Midbrain (tissue), 1 donor: ENCODE results near the gene DNM3.

Experiments used
- DNase-seq: peaks from one replicate; lab custom pipeline; 2025; lab: John Stamatoyannopoulos, UW

DNM3 gene

DNA sequence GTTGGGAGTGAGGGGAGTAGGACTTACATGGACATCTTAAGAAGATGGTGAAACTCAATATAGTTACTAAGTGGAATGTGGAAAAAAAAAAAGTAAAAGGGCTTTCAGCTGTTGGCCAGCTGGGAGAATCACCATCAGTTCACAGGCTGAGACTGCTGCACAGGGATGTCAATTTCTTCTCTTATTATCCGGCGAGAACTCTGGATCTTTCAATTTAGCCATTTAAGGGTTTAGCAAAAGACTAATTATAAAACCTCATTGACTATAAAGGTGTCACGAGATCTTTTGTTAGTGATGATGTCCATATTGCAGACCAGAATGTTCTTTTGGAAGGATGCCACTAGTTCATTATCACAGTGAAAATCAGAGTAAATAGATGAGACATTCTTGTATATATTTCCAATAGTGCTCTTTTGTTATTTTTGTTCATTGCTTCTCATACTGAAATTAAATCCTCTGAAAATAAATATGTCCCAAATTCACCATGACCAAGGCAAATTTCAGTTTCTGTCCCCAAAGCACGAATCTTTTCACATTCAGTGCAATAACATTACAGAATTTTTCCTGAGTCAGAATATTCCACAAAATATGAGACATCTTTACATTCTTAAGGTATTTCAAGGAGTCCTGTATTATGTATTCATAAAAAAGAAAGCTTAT lies 266.1 kb downstream of the DNM3 start:
- DNase-seq: no peak

DNA sequence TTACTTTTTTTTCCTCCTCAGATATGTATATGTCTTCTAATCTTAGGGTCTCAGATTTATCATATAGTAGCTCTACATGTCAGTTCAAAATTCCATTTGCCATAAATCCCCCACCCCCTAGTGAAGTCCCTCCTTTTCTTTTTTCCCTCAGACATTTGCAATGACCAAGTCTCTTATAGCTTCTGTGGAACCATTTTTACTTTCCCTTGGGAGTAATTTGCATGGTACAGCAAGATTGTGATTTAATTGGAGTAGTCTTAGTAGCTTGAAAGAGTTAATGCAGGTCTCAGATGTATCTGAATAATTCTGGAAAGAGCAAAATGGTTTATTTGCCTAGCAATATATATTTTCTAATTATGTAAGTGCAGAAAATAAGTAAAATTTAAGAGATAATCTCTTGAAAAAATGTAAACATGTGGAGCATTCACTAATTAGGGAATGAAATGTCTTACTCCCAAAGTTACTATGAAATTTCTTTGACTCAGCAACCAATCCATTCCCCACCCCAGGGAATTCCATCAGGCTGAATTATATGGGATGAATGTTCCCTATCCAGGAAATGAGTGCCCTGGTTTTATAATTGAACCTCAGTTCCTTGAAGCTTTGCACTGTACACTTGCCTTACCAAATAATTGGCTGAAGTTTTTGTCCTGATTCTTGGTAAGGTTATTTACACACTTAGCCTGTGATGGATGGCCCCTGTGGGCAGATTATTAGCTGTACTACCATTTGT lies 267.0 kb downstream of the DNM3 start:
- DNase-seq: no peak

DNA sequence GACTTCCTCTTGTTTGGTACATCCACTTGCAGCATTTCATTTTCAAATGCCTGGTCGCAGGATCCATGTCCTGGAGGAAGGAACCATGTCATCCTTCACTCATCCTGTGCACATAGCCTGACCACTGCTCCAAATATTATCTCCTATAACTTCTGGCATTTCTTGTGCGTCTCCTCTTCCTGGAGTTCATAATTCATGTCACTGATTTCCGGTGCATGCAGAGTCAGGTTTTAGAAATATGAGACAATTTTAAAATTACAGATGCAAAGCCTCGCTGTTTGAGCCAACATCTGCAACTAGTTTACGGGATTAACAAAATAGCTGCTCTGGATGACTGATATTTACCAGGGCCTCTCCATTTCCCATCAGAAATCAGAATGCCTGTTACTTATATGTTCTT lies 268.1 kb downstream of the DNM3 start:
- DNase-seq: no peak

DNA sequence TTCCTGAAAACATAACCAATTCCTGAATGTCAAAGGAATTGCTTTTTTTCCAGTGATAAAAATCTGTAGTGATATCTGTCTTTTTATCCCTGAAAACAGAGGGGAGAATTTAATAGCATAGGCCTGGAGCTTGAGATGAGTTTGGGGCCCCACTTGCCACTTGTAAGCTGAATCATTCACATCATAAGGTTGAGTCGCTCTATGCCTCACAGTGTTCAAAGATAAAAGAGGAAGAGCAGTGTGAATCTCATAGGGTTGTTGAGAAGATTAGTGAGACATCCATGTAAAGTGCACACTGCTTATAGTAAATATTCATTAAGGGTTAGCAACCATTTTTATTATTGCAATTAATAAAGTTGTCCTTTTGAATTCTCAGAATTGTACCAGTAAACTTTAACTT lies 271.3 kb downstream of the DNM3 start:
- DNase-seq: no peak

GRCh38 chr1:172117800-172118199 lies 276.5 kb downstream of the DNM3 start:
- no peak for DNase-seq

- DNase-seq: no peak
Observed at GRCh38 chr1:172118618-172119017, 277.3 kb downstream of the DNM3 start.

DNA sequence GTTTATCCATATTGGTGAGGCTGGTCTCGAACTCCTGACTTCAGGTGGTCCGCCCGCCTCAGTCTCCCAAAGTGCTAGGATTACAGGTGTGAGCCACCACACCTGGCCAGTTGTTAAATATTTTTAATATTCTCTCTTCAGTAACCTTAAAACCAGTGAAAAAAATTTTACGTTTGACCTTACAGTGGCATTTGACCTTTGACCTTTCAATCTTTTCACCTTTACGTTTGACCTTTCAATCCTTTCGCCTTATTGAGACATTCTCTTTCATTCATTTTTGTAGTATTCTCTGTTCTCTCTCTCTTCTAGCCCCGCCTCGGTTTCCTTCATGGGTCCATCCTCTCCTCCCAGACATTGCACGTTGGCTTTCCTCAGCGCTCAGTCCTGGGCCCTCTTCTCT lies 277.9 kb downstream of the DNM3 start:
- no peak for DNase-seq

- no peak for DNase-seq
Observed at GRCh38 chr1:172120381-172120780, 279.1 kb downstream of the DNM3 start.

DNA sequence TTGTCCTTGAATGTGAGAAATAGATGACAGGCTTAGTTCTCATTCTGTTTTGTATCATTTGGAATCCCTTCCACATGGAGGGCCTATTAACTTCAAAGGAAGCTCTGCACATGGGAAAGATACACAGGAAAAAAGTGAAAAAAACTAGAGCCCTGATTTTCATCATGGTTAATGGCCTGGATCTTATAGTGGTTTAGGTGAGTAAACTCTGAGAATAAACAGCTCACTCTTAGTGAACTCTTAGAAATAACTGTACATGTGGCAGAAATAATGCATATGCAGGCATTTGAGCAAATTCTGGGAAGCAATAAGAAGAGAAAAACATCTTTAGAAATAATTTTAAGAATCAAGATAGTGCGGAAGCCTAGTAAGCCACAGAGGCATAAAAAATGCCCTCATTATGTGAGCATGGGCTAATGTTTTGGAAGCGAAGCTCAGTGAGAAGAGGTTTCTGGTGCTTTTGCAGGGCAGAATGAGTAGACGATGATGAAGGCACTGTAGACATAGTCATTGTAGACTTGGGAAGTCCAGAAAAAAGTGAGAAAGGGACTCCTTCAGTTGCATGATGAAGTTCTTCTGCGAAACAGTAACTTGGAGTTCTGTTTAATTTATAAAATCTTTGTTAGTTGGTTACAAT lies 279.9 kb downstream of the DNM3 start:
- no peak for DNase-seq

DNA sequence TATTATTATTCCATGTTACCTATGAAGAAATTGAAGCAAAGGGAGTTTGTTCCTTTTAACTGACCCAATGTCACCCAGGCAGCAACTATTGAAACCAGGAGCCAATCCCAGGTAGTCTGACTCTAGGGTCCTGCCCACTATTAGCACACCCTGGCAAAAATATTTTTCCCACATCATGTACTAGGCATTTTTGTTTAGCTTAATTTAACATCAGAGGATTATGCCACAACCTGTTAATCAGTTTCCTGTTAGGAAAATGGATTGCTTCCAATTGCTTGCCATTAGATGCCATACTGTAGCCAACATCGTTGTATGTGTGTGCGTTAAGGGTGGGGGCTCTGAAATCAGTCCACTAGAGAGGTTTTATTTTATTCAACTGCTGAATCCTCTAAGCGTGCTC lies 281.1 kb downstream of the DNM3 start:
- no peak for DNase-seq

- DNase-seq: no peak
Observed at GRCh38 chr1:172125250-172125649, 284.0 kb downstream of the DNM3 start.

DNA sequence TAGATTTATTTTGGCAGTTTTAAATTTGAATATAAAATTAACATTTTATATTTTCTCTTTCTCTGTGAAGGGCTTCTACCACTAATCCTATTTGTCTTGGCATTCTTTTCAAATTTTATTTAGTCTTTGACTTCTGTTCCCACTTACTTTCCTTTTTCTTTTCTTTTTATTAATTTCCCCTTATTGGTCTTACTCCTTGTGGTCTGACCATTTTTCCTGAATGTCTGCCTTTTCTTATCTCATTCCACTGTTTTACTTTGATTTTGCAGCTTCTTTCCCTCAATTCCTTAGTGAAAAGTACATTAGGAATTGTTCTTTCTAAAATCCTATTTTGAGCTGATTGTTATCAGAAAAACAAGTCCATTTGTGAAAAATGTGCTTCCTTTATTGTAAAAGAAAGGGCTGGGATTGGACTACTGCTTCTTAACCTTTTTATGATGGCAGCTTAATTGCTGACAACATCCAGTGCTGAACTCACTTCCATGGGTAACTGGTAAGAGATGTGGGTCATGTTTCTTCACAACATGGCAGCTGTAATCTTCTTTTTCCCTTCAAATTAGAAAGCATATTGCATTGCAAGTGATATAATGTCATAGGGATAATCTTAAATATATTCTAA lies 284.6 kb downstream of the DNM3 start:
- DNase-seq: no peak

DNA sequence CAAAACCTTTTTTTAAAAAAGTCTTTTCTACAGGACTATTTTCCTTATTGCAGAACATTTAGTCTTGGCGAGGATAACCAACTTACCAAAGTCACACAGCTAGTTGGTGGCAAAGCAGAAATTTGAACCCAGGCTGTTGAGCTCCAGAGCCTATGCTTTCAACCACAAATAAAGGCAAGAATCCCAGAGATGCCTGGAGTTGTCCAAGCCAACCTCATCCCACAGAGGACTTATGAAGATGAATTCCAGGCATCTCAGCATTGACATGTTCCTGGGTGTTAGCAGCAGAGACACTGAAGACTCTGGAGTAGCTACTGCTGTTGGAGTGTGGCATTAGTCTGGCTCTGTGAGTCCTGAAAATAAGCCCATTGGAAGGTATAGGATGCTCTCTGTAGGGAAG lies 291.5 kb downstream of the DNM3 start:
- no peak for DNase-seq

DNA sequence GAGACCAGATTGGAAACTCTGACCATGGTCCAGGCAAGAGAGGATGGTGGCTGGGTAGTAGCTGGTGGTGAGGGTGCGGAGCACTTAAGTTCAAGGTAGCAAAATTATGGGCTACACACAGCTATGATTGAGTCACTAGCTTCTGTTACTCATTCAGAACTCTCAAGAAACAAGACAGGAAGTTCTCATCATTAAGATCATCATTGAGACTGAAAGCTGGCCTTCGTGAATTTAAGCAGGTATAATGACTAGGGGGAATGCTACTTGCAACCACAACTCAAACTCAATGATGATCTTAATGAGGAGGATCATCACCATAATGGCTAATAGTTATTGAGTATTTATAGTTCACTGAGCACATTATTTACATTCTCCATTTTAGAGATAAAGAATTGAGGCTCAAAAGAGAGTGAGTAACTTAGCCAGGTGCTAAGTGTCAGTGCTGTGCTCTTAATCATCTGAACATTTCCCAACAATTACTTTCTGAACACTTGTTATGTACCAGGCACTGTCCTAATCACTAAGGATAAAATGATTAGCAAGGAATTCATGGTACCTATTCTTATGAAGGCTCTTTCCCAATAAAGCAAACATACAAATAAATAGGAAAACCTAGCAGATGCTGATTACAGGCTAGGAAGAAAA lies 292.9 kb downstream of the DNM3 start:
- no peak for DNase-seq

DNA sequence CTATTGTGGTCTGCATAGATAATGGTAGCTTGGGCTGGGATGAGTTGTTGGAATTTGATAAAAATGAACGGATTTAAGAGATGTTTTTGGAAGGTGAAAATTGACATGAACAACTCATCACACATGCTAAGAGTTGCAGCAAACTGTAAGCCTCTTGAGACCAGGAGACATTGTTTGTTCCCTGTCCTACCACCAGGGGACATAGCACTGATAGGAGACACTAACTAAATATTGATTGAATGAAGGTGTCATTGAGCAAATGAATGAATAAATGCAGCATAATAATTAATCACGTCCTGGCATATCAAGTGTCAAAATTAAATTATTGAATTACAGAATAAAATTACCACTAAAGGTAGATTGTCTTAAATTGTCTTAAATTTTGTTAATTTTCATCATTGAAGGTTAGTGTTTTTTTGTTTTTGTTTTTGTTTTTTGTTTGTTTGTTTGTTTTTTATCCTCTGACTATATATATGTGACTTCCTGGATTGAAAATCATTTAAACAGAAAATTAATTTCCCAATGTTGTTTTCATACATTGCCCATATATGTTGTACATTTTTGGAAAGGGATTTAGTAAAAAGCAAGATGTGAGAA lies 293.9 kb downstream of the DNM3 start:
- DNase-seq: no peak

DNA sequence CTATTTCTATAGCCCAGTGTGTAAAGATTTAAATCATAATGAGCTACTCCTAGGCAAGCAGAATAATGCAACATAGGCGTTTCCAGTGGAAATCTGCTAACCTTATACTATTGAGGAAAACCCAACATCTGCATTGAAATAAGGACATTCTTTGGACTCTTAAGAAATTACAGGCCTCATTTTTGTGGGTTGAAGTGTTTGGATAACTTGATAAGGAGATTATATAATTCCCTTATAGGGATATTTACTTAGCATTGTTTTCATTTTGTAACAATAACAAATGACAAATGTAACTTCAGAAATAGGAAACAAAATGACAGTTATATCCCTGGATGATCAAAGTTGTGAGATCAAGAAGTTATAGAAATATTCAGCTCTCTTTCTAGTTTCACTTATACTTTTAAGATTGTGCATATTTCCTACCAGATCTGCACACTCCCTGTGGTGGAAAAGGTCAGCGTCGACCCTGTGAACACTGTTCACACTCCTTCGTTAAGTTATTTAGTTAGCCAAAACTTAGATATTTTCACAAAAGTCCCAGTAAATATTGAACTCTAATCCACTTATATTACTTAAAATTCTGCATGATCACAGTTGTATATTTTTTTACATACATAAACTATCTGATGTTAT lies 294.8 kb downstream of the DNM3 start:
- no peak for DNase-seq

GRCh38 chr1:172136925-172137324 lies 295.6 kb downstream of the DNM3 start:
- no peak for DNase-seq

DNA sequence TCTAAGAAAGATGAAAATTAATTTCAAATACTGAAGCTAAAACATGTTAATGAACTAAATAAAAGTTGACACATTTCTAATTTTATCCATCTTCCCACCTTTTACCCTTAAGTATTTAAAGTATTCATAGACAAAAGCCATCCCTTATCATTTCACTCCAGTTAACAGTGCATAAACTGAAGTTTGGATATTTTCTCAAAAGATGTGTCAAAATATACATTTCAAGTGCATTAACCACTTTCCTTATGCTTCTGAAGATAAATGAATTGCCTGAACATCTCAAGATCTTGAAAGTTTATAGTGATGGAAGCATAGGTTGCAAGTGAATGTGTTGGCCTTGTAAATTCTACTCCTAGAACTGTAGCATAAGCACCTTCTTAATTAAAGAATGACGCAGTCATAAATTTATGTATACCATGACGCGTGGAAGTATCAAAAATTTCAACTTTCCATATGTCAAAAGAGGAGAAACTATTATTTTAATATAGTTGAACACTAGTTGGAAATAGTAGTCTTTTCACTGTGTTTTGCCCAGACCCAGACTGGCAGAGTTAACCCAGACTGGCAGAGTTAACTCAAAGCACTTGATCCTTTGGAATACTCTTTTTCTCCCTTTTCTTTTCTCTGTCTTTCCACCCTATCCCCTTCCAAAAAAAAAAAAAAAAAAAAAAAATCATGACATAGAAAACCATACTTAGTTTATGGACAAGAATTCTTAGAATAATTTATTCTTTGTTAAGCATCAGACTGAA lies 296.6 kb downstream of the DNM3 start:
- DNase-seq: no peak

DNA sequence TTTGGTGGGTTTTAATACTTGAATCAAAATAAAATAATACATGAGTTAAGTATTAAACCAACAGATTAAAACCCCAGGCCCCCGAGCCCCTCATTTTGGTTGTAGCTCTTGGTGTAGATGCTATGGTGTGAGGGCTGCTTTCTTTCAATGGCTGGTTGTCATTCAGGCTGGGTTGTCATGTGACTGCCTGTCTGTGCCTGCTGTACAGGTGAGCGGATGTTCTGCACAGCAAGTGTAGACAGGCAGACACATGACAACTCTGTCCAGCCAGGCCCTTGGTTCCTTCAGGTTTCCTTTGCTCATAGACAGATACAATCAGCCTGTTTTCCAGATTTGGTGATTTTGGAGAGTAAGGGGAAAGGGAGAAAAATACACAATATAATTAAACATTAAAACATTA lies 297.3 kb downstream of the DNM3 start:
- DNase-seq: no peak

DNA sequence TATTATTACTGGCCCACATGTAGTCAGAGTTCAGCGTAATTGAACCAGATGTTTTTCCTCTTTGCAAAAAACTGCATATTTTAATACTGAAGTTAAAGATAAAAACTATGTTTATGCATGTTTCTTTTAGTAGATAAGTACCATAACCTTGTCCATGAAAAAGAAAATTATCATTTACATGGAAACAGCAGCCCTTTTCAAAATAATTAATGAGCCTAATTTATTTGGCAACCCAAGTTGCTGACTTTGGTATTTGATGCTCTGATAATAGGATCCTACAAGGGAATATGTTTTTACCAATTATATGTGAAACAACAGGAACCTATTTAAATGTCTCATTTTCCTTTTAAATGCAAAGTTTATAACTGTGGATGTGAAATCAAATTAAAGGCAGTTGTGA lies 297.9 kb downstream of the DNM3 start:
- DNase-seq: no peak

DNA sequence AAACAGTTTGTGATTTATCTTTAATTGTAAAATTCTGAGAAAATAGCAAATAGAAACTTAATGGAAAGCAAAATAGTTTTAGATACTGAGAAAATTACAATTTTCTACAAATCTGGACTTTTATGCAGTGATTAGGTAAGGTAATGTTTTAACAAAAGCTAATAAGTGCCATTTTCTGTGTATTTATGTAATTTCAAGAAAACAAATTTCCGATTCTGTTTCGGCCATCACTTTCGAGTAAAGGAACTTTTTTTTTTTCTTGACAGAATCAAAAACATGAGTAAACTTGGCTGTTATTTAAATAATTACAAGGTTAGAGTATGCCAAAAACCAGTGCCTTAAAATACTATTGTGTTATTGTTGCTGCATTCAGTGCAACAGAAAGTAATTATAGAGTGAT lies 298.8 kb downstream of the DNM3 start:
- DNase-seq: no peak
